ENCODE results near the gene MCU.

GRCh38 chr10:72888151-72888638 is 196.3 kb downstream of the MCU start:
- TF ChIP-seq REST (IDR thresholded peaks at IDR 0.05; ENCODE audit: insufficient read depth in 1 of 2, low read depth in 2 of 2, low read length in 2 of 2) (no peak), POLR2AphosphoS5 (IDR thresholded peaks at IDR 0.05; ENCODE audit: low read depth, low read length) (no peak), TAF1 (IDR thresholded peaks at IDR 0.05; ENCODE audit: borderline replicate concordance, insufficient read depth, low read length) (no peak)

Measured in PFSK-1 (cell line).